Activated T-helper 1 cell treated with anti-CD3 and anti-CD28 coated beads, Interleukin-12 subunit alpha, Interleukin-12 subunit beta, Interleukin-2, Interleukin-4 antibody, amounts not matched to agents 30 ng/mL and 10 ng/mL and 1 ng/mL, durations not matched to agents 14 hours and 24 hours and 36 hours (primary cell): Measurements from ENCODE around the gene PAFAH1B1. TPM values are rescaled to one million over a fixed set of nuclear protein-coding genes. Genes with fewer than 3 reads are reported as not detected.
A peak's percentile ranks its signal among the peaks of the same experiment; 100 is the strongest.
"Not testable (repeated sequence)": the region's sequence is repeated elsewhere in the genome, so short reads cannot be mapped to it uniquely, and the experiment has no call there.

ENCODE experiments used
- DNase-seq: peaks from one replicate; pipeline ENCODE4 v3.0.0; 2021; ENCODE audit warnings: low spot score
- H3K27ac Mint-ChIP-seq: one replicate; pipeline ENCODE4 v1.8.0; 2021; ENCODE audit warnings: mild to moderate bottlenecking, mixed read lengths
- H3K27me3 Mint-ChIP-seq: one replicate; pipeline ENCODE4 v1.8.0; 2022; ENCODE audit warnings: mild to moderate bottlenecking, moderate library complexity, mixed read lengths; ENCODE audit not compliant: insufficient read depth
- H3K36me3 Mint-ChIP-seq: one replicate; pipeline ENCODE4 v1.8.0; 2021; ENCODE audit warnings: low read depth, mixed read lengths
- H3K4me1 Mint-ChIP-seq: one replicate; pipeline ENCODE4 v1.8.0; 2021; ENCODE audit warnings: low read depth, mixed read lengths
- H3K4me3 Mint-ChIP-seq: one replicate; pipeline ENCODE4 v1.8.0; 2021; ENCODE audit warnings: mild to moderate bottlenecking, moderate library complexity, mixed read lengths
- H3K9me3 Mint-ChIP-seq: one replicate; pipeline ENCODE4 v1.8.0; 2021; ENCODE audit warnings: mixed read lengths
- intact Hi-C: fragments of 100-400 bp; cut with micrococcal nuclease; formaldehyde crosslinking; loops from one replicate; pipeline ENCODE4 v1.15.1; 2024
- total RNA-seq: library from RNA; stranded (reverse); gene quantifications from 2 replicates; pipeline ENCODE4 v1.2.3, GENCODE V29; 2022

Gene PAFAH1B1
- total RNA-seq, 1 donor from 2014 or later = 167 TPM

DNA sequence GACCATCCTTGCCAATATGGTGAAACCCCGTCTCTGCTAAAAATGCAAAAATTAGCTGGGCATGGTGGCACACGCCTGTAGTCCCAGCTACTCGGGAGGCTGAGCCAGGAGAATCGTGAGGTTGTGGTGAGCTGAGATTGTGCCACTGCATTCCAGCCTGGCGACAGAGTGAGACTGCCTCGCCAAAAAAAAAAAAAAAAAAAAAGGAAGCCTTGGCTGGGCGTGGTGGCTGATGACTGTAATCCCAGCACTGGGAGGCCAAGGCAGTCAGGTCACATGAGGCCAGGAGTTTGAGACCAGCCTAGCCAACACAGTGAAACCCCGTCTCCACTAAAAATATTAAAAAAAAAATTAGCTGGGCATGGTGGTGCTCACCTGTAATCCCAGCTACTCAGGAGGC lies 65.9 kb downstream of the PAFAH1B1 start:
- H3K27me3 Mint-ChIP-seq, DNase-seq, H3K4me3 Mint-ChIP-seq, H3K4me1 Mint-ChIP-seq, H3K9me3 Mint-ChIP-seq, intact Hi-C loops, H3K27ac Mint-ChIP-seq: not testable (repeated sequence)
- peaks cover 21% of the 10 kb centered on the region for H3K36me3 Mint-ChIP-seq

DNA sequence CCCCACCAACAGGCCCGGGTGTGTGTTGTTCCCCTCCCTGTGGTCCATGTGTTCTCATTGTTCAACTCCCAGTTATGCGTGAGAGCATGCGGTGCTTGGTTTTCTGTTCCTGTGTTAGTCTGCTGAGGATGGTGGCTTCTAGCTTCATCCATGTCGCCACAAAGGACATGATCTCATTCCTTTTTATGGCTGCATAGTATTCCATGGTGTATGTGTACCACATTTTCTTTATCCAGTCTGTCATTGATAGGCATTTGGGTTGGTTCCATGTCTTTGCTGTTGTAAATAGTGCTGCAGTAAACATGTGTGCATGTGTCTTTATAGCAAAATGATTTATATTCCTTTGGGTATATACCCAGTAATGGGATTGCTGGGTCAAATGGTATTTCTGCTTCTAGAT lies 67.0 kb downstream of the PAFAH1B1 start:
- H3K9me3 Mint-ChIP-seq, DNase-seq, H3K27me3 Mint-ChIP-seq, H3K4me1 Mint-ChIP-seq, H3K4me3 Mint-ChIP-seq, H3K27ac Mint-ChIP-seq, intact Hi-C loops: not testable (repeated sequence)
- H3K36me3 Mint-ChIP-seq = peaks cover 20% of the 10 kb centered on the region

DNA sequence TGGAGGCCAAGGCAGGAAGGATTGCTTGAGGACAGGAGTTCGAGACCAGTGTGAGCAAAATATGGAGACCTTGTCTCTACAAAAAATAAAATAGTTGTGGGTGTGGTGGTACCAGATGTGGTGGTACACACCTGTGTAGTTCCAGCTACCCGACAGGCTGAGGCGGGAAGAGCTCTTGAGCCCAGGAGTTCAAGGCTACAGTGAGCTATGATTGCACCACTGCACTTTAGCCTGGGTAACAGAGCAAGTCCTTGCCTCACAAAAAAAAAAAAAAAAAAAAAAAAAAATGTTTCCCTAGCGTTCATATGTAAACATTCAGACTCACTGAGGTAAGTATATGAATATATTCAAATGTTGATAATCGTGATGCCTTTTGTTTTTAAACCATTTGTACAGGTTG lies 78.6 kb downstream of the PAFAH1B1 start:
- peaks cover 10% of the 10 kb centered on the region for H3K4me1 Mint-ChIP-seq
- intact Hi-C loops = no loop called here
- no peaks in the 10 kb centered on the region for H3K27me3 Mint-ChIP-seq
- no peak for DNase-seq
- no peak overlapping the region for H3K4me3 Mint-ChIP-seq
- no peak overlapping the region for H3K27ac Mint-ChIP-seq
- no peaks in the 10 kb centered on the region for H3K9me3 Mint-ChIP-seq
- peaks cover 46% of the 10 kb centered on the region for H3K36me3 Mint-ChIP-seq

DNA sequence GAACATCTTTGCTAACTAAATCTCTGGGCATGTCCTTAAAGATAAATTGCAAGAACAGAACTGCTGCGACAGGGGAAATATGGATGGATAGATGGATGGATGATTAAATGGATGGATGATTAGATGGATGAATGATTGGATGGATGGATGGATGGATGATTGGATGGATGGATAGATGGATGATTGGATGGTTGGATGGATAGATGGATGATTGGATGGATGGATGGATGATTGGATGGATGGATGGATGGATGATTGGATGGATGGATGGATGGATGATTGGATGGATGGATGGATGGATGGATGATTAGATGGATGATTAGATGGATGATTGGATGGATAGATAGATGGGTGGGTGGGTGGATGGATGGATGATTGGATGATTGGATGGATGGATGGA lies 85.8 kb downstream of the PAFAH1B1 start:
- H3K4me3 Mint-ChIP-seq, intact Hi-C loops, DNase-seq, H3K27me3 Mint-ChIP-seq, H3K9me3 Mint-ChIP-seq, H3K27ac Mint-ChIP-seq: not testable (repeated sequence)
- Mint-ChIP-seq H3K36me3 (peaks cover 43% of the 10 kb centered on the region), H3K4me1 (peaks cover 11% of the 10 kb centered on the region)

DNA sequence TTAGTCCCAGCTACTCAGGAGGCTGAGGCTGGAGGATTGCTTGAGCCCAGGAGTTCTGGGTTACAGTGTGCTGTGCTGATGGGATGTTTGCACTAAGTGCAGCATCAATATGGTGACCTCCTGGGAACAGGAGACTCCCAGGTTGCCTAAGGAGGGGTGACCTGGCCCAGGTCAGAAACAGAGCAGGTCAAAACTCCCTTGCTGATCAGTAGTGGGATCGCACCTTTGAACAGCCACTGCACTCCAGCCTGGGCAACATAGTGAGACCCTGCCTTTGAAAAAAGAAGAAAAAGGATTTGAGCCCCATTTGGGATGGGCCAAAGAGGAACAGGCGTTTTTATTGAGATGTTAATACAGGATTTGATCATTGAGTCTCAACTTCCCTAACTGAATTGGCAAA lies 87.5 kb downstream of the PAFAH1B1 start:
- H3K9me3 Mint-ChIP-seq = no peaks in the 10 kb centered on the region
- no peak overlapping the region for H3K4me3 Mint-ChIP-seq
- no peak for DNase-seq
- no peak overlapping the region for H3K27ac Mint-ChIP-seq
- intact Hi-C loops = no loop called here
- peaks cover 6% of the 10 kb centered on the region for H3K4me1 Mint-ChIP-seq
- no peaks in the 10 kb centered on the region for H3K27me3 Mint-ChIP-seq
- H3K36me3 Mint-ChIP-seq = peaks cover 38% of the 10 kb centered on the region

DNA sequence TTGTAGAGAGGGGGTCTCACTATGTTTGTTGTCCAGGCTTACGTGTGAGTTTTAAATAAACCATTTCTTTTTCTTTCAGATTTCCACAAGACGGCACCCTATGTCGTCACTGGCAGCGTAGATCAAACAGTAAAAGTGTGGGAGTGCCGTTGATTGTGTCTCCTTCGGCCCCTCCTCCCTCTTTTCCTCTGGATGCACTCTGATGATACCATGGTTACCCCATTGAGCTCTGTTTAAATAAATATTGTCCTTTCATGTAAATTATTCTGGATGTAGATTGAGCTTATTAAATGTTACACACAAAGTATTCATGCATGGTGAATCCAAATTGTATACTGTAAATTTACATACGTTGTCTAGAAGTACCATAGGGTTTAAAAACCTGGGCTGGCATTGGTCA lies 88.2 kb downstream of the PAFAH1B1 start:
- H3K36me3 Mint-ChIP-seq = peaks cover 34% of the 10 kb centered on the region
- intact Hi-C loops = no loop called here
- H3K4me3 Mint-ChIP-seq = no peak overlapping the region
- DNase-seq = no peak
- peaks cover 6% of the 10 kb centered on the region for H3K4me1 Mint-ChIP-seq
- no peaks in the 10 kb centered on the region for H3K9me3 Mint-ChIP-seq
- H3K27me3 Mint-ChIP-seq = no peaks in the 10 kb centered on the region
- no peak overlapping the region for H3K27ac Mint-ChIP-seq

DNA sequence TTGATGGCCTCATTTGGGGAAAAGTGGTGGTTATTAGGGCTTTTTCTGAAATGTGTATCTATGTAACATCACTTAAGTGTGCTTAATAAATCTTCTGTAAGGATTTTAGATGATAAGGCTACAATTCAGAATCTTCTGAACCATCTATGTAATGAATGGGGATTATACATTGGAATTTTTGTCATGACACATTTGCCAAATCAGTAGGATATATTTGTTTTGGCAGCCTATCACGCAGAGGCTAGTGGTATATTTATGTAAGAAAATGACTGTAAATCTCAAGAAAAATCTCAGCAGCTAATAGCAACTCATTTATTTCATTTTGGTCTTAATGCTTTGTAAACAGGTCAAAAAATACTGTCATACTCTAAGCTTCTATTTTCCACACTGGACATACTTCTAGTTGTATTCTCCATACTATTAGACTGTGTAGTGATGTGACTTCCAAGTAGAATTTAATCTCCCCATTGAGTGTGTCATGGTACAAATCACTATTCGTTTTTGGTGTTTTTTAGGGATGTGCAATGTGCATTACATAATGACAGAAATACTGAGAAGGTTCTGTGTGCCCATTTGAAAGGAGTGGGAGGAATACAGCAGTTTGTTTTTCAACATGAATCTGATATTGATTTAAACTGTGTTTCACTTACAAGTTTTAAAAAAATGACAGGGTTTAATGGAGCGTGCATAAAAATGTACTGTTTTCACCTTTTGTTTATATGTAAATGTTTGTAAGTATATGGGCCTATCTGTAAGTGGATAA lies 88.9 kb downstream of the PAFAH1B1 start:
- Mint-ChIP-seq H3K27me3 (no peaks in the 10 kb centered on the region), H3K36me3 (peaks cover 30% of the 10 kb centered on the region), H3K4me3 (no peak overlapping the region), H3K4me1 (peaks cover 6% of the 10 kb centered on the region), H3K9me3 (no peaks in the 10 kb centered on the region), H3K27ac (no peak overlapping the region)
- intact Hi-C loops = no loop called here
- DNase-seq = no peak

DNA sequence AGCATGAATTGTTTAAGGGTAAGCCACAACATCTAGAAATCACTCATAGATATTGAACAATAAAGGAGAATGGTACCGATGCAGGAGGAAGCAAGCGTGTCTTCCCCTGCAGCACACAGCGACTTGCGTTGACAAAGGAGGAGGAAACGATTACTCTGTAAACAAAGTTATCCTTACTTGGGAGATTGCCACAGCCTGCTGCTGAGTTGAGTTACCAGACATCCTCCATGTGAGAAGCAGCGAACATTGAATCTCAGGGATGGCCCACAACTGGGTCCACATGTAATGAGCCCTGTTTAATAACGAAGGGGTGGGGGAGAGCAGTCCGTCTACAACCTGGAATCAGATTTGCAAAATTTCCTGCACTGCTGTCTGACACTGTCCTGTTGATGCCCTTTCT lies 90.5 kb downstream of the PAFAH1B1 start:
- Mint-ChIP-seq H3K9me3 (no peaks in the 10 kb centered on the region), H3K36me3 (peaks cover 29% of the 10 kb centered on the region), H3K27ac (no peak overlapping the region), H3K27me3 (no peaks in the 10 kb centered on the region), H3K4me3 (no peak overlapping the region), H3K4me1 (peaks cover 6% of the 10 kb centered on the region)
- DNase-seq = no peak
- intact Hi-C loops = no loop called here

DNA sequence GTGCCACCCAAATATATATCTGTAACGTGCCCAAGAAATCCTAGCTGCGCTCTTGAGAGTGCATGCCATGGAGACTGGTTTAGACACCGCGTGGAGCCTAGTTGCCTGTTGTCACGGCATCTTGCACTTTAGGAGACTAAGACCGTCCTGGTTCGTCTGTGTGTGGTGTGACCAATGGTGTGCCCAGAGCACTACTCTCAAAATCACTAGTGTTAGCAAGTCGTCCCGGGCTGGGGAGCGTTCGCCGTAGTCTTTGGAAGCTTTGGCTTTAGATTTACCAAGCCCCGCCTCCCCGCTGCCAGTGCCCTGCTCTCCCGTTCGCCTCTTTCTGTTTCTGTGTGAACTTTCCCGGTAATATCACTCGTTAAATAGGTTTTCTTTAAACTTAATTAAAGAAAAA lies 91.1 kb downstream of the PAFAH1B1 start:
- Mint-ChIP-seq H3K9me3 (no peaks in the 10 kb centered on the region), H3K27me3 (no peaks in the 10 kb centered on the region), H3K4me3 (no peak overlapping the region), H3K27ac (no peak overlapping the region), H3K36me3 (peaks cover 25% of the 10 kb centered on the region), H3K4me1 (peaks cover 6% of the 10 kb centered on the region)
- no peak for DNase-seq
- intact Hi-C loops = no loop called here

DNA sequence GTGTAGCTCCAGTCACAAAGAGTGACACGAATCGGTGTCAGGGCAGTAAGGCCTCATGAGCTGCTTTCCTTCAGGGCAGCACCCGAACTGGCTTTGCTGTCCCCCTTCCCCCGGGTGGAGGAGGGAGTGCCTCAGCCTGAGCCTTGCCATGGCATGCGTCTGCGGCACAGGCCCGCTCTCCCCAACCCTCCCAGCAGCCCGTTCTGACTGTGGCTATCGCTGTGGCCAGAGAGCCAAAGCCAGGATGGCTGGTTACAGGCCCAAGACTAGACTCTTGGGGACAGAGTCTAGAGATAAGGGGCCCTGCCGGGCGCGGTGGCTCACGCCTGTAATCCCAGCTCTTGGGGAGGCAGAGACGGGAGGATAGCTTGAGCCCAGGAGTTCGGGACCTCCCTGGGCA lies 92.2 kb downstream of the PAFAH1B1 start:
- Mint-ChIP-seq H3K4me1 (no peaks in the 10 kb centered on the region), H3K4me3 (no peak overlapping the region), H3K9me3 (no peaks in the 10 kb centered on the region), H3K27me3 (no peaks in the 10 kb centered on the region), H3K27ac (no peak overlapping the region), H3K36me3 (peaks cover 17% of the 10 kb centered on the region)
- intact Hi-C loops = no loop called here
- DNase-seq = no peak

DNA sequence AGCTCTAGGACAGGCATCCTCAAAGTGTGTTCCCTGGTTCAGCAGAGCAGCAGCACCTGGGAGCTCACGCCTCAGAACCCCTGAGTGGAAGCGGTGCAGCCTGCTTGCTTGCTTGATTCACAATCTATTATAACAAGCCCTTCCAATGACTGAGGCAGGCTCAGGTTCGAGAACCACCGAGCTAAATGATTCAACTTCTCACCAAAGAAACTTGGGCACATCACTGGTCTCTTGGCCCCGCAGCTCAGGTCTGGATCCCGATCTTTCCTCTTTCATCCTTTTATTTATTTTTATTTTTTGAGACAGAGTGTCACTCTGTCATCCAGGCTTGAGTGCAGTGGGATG lies 93.6 kb downstream of the PAFAH1B1 start:
- Mint-ChIP-seq H3K4me3 (no peak overlapping the region), H3K9me3 (no peaks in the 10 kb centered on the region), H3K4me1 (no peaks in the 10 kb centered on the region), H3K27ac (peak overlapping the region; percentile 45), H3K36me3 (peaks cover 9% of the 10 kb centered on the region), H3K27me3 (no peaks in the 10 kb centered on the region)
- no peak for DNase-seq
- intact Hi-C loops = no loop called here

DNA sequence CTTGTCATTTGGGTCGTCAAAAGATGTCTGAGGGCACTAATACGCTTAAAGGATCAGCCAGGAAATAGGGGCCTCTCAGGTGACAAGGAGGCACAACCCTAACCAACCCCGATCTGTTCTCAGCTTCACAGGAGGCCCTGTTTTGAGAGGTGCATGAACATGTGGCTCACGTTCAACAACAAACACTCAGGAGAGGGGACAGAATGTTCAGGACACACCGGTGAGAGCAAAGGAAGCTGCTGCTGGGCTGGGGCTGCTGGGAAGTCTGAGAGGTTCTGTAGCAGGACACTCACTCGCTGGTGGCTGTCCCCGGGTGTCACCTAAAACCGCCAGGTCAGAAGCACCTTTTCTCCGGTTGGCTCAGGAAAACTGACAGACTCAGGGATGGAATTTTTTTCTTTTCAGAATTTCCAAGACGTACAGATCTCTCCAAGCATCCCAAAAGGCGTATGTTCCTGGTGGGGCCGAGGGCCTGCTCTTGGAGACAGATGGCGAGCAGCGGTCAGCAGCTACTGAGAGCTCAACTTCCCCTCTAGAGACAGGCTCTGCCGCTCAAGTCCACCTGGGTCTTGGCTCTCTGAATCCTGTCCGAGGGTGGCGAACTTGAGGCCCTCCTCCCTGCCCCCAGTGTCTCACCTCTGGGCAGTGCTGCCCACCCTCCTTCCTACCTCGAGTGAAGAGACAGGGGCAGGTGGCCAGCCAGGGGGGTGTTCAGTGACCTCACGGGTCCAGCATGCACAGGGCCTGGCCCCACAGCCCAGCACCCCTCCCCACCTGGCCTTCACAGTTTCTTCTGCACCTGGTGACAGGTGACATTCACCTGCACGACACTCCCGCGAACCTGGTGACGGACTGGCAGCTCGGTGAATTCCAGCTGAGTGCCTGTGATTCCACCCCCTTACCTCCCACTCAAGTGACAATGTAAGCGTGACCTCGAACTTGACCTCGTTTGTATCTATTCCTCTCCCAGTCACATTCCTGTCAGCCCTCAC lies 95.2 kb downstream of the PAFAH1B1 start:
- Mint-ChIP-seq H3K4me1 (no peaks in the 10 kb centered on the region), H3K36me3 (peaks cover 1% of the 10 kb centered on the region), H3K9me3 (no peaks in the 10 kb centered on the region), H3K27me3 (no peaks in the 10 kb centered on the region), H3K4me3 (no peak overlapping the region), H3K27ac (no peak overlapping the region)
- no peak for DNase-seq
- intact Hi-C loops = no loop called here

DNA sequence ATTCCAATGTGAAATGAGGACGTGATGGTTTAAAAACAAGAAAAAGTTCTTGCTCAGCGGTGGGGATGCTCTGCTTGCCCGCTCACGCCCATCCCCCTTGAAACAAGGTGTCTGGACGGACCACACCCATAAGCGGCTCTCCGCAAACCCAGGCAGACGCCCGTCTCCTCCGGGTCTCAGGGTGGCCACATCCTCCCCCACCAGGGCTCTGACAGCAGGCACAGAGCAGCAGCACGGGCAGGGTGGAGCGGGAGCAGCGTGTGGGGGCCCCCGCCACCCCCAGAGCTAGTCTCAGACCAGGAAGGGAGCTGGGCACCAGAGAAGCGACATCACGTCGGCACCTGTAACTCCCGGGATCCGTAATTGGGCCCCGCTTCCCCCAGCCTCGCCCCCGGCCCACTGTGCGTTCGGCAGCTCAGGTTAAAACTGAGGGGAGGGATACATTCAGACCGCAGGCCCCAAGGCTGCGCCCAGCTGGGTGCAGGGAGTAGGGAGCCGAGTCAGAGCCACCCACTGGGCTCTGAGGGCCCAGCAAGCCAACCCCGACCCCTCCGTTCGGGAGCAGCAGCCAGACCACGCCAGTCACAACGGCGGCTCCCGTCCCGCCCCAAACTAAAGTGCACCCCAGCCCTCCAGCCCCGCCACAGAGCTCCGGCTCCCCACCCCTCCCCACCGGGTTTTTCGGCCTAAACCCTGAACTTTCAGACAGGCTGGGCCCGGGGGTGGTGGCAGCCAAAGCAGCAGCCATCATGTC lies 96.1 kb downstream of the PAFAH1B1 start:
- Mint-ChIP-seq H3K9me3 (no peaks in the 10 kb centered on the region), H3K4me3 (no peak overlapping the region), H3K4me1 (no peaks in the 10 kb centered on the region), H3K27me3 (no peaks in the 10 kb centered on the region), H3K36me3 (peaks cover 3% of the 10 kb centered on the region), H3K27ac (no peak overlapping the region)
- intact Hi-C loops = no loop called here
- DNase-seq = no peak
